Right lobe of liver (tissue), 6 donors: ENCODE measurements around the gene HYKK. TPM values are rescaled to one million over a fixed set of nuclear protein-coding genes. Genes with fewer than 3 reads are reported as not detected.
"Not testable (repeated sequence)": the region's sequence is repeated elsewhere in the genome, so short reads cannot be mapped to it uniquely, and the experiment has no call there.

Source experiments
- ATAC-seq, 4 donors: fragments of 200-7000 bp; cut with Tn5 transposase; one replicate each; pipeline ENCODE4 v1.9.1; 2020; ENCODE audit warnings: mild to moderate bottlenecking in 4 of 4, moderate library complexity in 4 of 4
- DNase-seq, 3 donors: peaks; one replicate each; pipeline ENCODE4 v3.0.0-alpha.2; 2020
- H3K27ac ChIP-seq, 3 donors: fragments of 200-600 bp; one replicate each; pipeline ENCODE4 v1.8.0; 2022
- H3K27me3 ChIP-seq, 2 donors: fragments of 200-600 bp; one replicate each; pipeline ENCODE4 v1.8.0; 2022
- H3K36me3 ChIP-seq, 4 donors: fragments of 200-600 bp; sonication (generic) in 1 of 4; one replicate each; pipeline versions ENCODE4 v1.5.1 to v1.8.0; 2017 to 2022; ENCODE audit warnings: control low read depth in 1 of 4
- H3K4me1 ChIP-seq, 4 donors: fragments of 200-600 bp; sonication (generic) in 1 of 4; one replicate each; pipeline versions ENCODE4 v1.5.1 to v1.8.0; 2017 to 2022; ENCODE audit warnings: control low read depth in 1 of 4
- H3K4me3 ChIP-seq, 3 donors: fragments of 200-600 bp; one replicate each; pipeline ENCODE4 v1.8.0; 2022
- H3K9me3 ChIP-seq, 4 donors: fragments of 200-600 bp; sonication (generic) in 1 of 4; one replicate each; pipeline versions ENCODE4 v1.5.1 to v1.8.0; 2017 to 2022; ENCODE audit warnings: control low read depth in 1 of 4
- CTCF ChIP-seq, 4 donors: fragments of 200-600 bp in 3 of 4; fragments of 450-650 bp in 1 of 4; IDR thresholded peaks; one replicate each; pipeline versions ENCODE4 v1.5.1 to v1.8.0; 2016 to 2022; ENCODE audit warnings: antibody characterized with exemption in 4 of 4, mild to moderate bottlenecking in 2 of 4
- POLR2A ChIP-seq: fragments of 450-650 bp; IDR thresholded peaks from one replicate; pipeline ENCODE4 v1.6.1; 2017; ENCODE audit warnings: antibody characterized with exemption, mild to moderate bottlenecking
- WGBS: methylation state at CpG from one replicate; pipeline ENCODE4 v1.1.6; 2018; ENCODE audit warnings: low coverage, low lambda C conversion rate; ENCODE audit not compliant: insufficient coverage; ENCODE audit errors: missing lambda C conversion rate; 5-methylcytosine and 5-hydroxymethylcytosine counted together
- intact Hi-C, 2 donors: fragments of 100-400 bp; cut with DNase I; formaldehyde crosslinking; loops; one replicate each; pipeline versions ENCODE4 v1.11.2 to v1.14.1; 2022
- total RNA-seq, 6 experiments: library from RNA; depleted of rRNA in 2 of 6; stranded (reverse); fragments of >200 nt in 2 of 6; fragmentation: NEBNext Ultra II Directional in 3 of 6; extraction: Animal tissue kit (Norgen Biotek cat#: 25700) in 3 of 6; gene quantifications; one replicate each; pipeline versions ENCODE4 v1.1.0 to v1.2.4, GENCODE V29; 2016 to 2023
- donor health status: DM: no; HTN: yes; CAD: no.
- donor health status: DM: no; HTN: no; CAD: no.
- donor health status: DM: no; HTN: no; CAD: no.
- donor health status: DM: no; HTN: yes; CAD: no.
- donor health status: DM: no; HTN: yes; CAD: no.

HYKK gene
- total RNA-seq, 6 experiments from 2014 or later: 3.7 to 8.9 (median 5.2) TPM

GRCh38 chr15:78552597-78552996 lies 45.2 kb downstream of the HYKK start:
- intact Hi-C loops: no loop called here
- DNase-seq (no peak), ATAC-seq (no peak)
- Histone ChIP-seq H3K9me3 (no peaks in the 10 kb centered on the region), H3K27me3 (no peaks in the 10 kb centered on the region), H3K36me3 (peaks cover 0 to 23% (median 14%) of the 10 kb centered on the region in 4 donors), H3K27ac (no peak overlapping the region), H3K4me3 (no peak overlapping the region), H3K4me1 (no peaks in the 10 kb centered on the region)
- TF ChIP-seq CTCF (IDR thresholded peaks at IDR 0.05): no peak
- no peak for TF ChIP-seq POLR2A
- 64% methylated on average over 5 of the region's 5 CpGs for WGBS

GRCh38 chr15:78560201-78560600 lies 52.8 kb downstream of the HYKK start:
- H3K27ac ChIP-seq, H3K27me3 ChIP-seq, H3K36me3 ChIP-seq, H3K4me1 ChIP-seq, intact Hi-C loops, ATAC-seq, H3K9me3 ChIP-seq, DNase-seq, H3K4me3 ChIP-seq: not testable (repeated sequence)
- 91% methylated on average over 10 of the region's 10 CpGs for WGBS

- Histone ChIP-seq H3K27me3 (no peaks in the 10 kb centered on the region), H3K9me3 (no peaks in the 10 kb centered on the region), H3K4me1 (peaks cover 0 to 5% (median 0%) of the 10 kb centered on the region in 4 donors), H3K4me3 (no peak overlapping the region), H3K36me3 (no peaks in the 10 kb centered on the region), H3K27ac (no peak overlapping the region)
- intact Hi-C loops: no loop called here
- WGBS: 89% methylated on average over 5 of the region's 5 CpGs
- no peak for TF ChIP-seq POLR2A
- no peak for TF ChIP-seq CTCF (IDR thresholded peaks at IDR 0.05)
- no peak for DNase-seq
- no peak for ATAC-seq
Observed at GRCh38 chr15:78561490-78561889, 54.1 kb downstream of the HYKK start.

- no peak overlapping the region for H3K4me3 ChIP-seq
- H3K4me1 ChIP-seq: peaks cover 0 to 5% (median 0%) of the 10 kb centered on the region in 4 donors
- WGBS: 92% methylated on average over 2 of the region's 2 CpGs
- H3K9me3 ChIP-seq: no peaks in the 10 kb centered on the region
- no peaks in the 10 kb centered on the region for H3K36me3 ChIP-seq
- H3K27ac ChIP-seq: no peak overlapping the region
- DNase-seq: no peak
- no peaks in the 10 kb centered on the region for H3K27me3 ChIP-seq
- intact Hi-C loops: no loop called here
- ATAC-seq: no peak
- TF ChIP-seq POLR2A (no peak), CTCF (IDR thresholded peaks at IDR 0.05) (no peak)
Observed at GRCh38 chr15:78563092-78563491, 55.7 kb downstream of the HYKK start.

GRCh38 chr15:78564743-78565096 lies 57.3 kb downstream of the HYKK start:
- H3K27me3 ChIP-seq: no peaks in the 10 kb centered on the region
- TF ChIP-seq POLR2A: no peak
- TF ChIP-seq CTCF (IDR thresholded peaks at IDR 0.05): no peak
- H3K36me3 ChIP-seq: no peaks in the 10 kb centered on the region
- no peaks in the 10 kb centered on the region for H3K9me3 ChIP-seq
- ATAC-seq (no peak), DNase-seq (no peak)
- intact Hi-C loops: no loop called here
- WGBS: 34% methylated on average over 8 of the region's 11 CpGs
- peaks cover 0 to 5% (median 0%) of the 10 kb centered on the region in 4 donors for H3K4me1 ChIP-seq
- no peak overlapping the region for H3K27ac ChIP-seq
- H3K4me3 ChIP-seq: no peak overlapping the region
